ENCODE results near the gene SMIM45.

DNA sequence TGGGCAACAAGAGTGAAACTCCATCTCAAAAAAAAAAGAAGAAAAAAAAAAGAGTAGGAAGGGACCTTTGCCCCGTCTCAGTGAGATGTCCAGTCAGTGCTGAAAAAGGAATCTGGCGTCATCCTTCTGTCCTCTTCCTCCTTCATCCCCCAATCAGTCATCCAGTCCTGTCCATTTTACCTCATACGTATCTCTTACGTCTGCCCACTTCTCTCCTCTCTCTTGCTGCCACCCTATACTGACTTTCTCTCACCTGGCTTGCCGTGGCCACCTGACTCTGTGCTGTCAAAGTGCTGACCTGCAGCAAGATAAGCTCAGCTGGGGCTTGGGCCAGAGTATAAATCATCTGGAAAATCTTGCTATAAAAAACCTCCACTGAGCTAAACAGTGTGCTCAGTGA is 30.9 kb downstream of the SMIM45 start:
- no peak for TF ChIP-seq ZBTB7A (IDR thresholded peaks at IDR 0.05; ENCODE audit: low read depth)
- no peak for TF ChIP-seq NFIC (IDR thresholded peaks at IDR 0.05)
- TF ChIP-seq FOXM1 (IDR thresholded peaks at IDR 0.05; ENCODE audit: borderline replicate concordance, low read depth): no peak
- TF ChIP-seq CEBPB (IDR thresholded peaks at IDR 0.05): no peak
- no peak for TF ChIP-seq TCF12 (IDR thresholded peaks at IDR 0.05; ENCODE audit: low read depth)
- TF ChIP-seq TAF1 (IDR thresholded peaks at IDR 0.05; ENCODE audit: low read depth): no peak
- no peak for TF ChIP-seq RAD21 (IDR thresholded peaks at IDR 0.05; ENCODE audit: low read depth)
- TF ChIP-seq, protein P1, sequence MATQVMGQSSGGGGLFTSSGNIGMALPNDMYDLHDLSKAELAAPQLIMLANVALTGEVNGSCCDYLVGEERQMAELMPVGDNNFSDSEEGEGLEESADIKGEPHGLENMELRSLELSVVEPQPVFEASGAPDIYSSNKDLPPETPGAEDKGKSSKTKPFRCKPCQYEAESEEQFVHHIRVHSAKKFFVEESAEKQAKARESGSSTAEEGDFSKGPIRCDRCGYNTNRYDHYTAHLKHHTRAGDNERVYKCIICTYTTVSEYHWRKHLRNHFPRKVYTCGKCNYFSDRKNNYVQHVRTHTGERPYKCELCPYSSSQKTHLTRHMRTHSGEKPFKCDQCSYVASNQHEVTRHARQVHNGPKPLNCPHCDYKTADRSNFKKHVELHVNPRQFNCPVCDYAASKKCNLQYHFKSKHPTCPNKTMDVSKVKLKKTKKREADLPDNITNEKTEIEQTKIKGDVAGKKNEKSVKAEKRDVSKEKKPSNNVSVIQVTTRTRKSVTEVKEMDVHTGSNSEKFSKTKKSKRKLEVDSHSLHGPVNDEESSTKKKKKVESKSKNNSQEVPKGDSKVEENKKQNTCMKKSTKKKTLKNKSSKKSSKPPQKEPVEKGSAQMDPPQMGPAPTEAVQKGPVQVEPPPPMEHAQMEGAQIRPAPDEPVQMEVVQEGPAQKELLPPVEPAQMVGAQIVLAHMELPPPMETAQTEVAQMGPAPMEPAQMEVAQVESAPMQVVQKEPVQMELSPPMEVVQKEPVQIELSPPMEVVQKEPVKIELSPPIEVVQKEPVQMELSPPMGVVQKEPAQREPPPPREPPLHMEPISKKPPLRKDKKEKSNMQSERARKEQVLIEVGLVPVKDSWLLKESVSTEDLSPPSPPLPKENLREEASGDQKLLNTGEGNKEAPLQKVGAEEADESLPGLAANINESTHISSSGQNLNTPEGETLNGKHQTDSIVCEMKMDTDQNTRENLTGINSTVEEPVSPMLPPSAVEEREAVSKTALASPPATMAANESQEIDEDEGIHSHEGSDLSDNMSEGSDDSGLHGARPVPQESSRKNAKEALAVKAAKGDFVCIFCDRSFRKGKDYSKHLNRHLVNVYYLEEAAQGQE (IDR thresholded peaks at IDR 0.05; ENCODE audit: low read depth): no peak
